OCI-LY1 (cell line): ENCODE results near the gene TNIP1.
A peak's percentile ranks its signal among the peaks of the same experiment; 100 is the strongest.

ENCODE experiments used
- H2AFZ ChIP-seq: fragments of 200-600 bp; sonication (generic), shearing (Covaris generic); 2 replicates; pipeline ENCODE4 v1.6.0; 2014; ENCODE audit warnings: antibody characterized with exemption, mild to moderate bottlenecking, low read length
- H3F3A ChIP-seq: fragments of 200-600 bp; sonication (generic), shearing (Covaris generic); 2 replicates; pipeline ENCODE4 v1.6.0; 2014; ENCODE audit warnings: mild to moderate bottlenecking, antibody characterized with exemption, low read length, moderate library complexity; ENCODE audit not compliant: insufficient read depth
- H3K27ac ChIP-seq: fragments of 200-600 bp; sonication (generic); 2 replicates; pipeline ENCODE4 v1.5.1; 2014; ENCODE audit warnings: low read length, mixed run types, mild to moderate bottlenecking, low read depth; ENCODE audit not compliant: poor library complexity, severe bottlenecking
- H3K27me3 ChIP-seq: fragments of 200-600 bp; sonication (generic); 2 replicates; pipeline ENCODE4 v1.6.0; 2014; ENCODE audit warnings: antibody characterized with exemption, mild to moderate bottlenecking, low read length, moderate library complexity; ENCODE audit not compliant: insufficient read depth
- H3K36me3 ChIP-seq: fragments of 200-600 bp; sonication (generic); 2 replicates; pipeline ENCODE4 v1.6.1; 2014; ENCODE audit warnings: mild to moderate bottlenecking, antibody characterized with exemption, low read length, moderate library complexity, mixed read lengths; ENCODE audit not compliant: insufficient read depth
- H3K4me1 ChIP-seq: fragments of 200-600 bp; sonication (generic); 2 replicates; pipeline ENCODE4 v1.5.1; 2014; ENCODE audit warnings: mild to moderate bottlenecking, low read length, moderate library complexity; ENCODE audit not compliant: insufficient read depth, severe bottlenecking
- H3K4me2 ChIP-seq: fragments of 200-600 bp; sonication (generic), shearing (Covaris generic); 2 replicates; pipeline ENCODE4 v1.6.1; 2014; ENCODE audit warnings: low read length
- H3K4me3 ChIP-seq: fragments of 200-600 bp; sonication (generic); 2 replicates; pipeline ENCODE4 v1.5.1; 2014; ENCODE audit warnings: low read length, low read depth, mild to moderate bottlenecking, mixed read lengths; ENCODE audit not compliant: poor library complexity, severe bottlenecking
- H3K79me2 ChIP-seq: fragments of 200-600 bp; shearing (Covaris generic); 2 replicates; pipeline ENCODE4 v1.6.1; 2016; ENCODE audit warnings: mixed run types, low read length, mixed read lengths; ENCODE audit not compliant: insufficient read depth
- H3K9ac ChIP-seq: fragments of 200-600 bp; sonication (generic), shearing (Covaris generic); 2 replicates; pipeline ENCODE4 v1.6.1; 2014; ENCODE audit warnings: mild to moderate bottlenecking, low read length, mixed read lengths
- H3K9me2 ChIP-seq: fragments of 200-600 bp; sonication (generic), shearing (Covaris generic); 2 replicates; pipeline ENCODE4 v1.6.1; 2014; ENCODE audit warnings: low read depth, mild to moderate bottlenecking, low read length, mixed read lengths
- H3K9me3 ChIP-seq: fragments of 200-600 bp; shearing (Covaris generic); 2 replicates; pipeline ENCODE4 v1.6.1; 2014; ENCODE audit warnings: low read length, mixed read lengths
- H4K20me1 ChIP-seq: fragments of 200-600 bp; sonication (generic), shearing (Covaris generic); 2 replicates; pipeline ENCODE4 v1.6.0; 2016; ENCODE audit warnings: mild to moderate bottlenecking, low read length; ENCODE audit not compliant: insufficient read depth
- EZH2 ChIP-seq: fragments of 200-600 bp; sonication (generic), shearing (Covaris generic); IDR thresholded peaks from 2 replicates; pipeline ENCODE4 v1.8.0; 2017; ENCODE audit warnings: borderline replicate concordance, mixed run types, mild to moderate bottlenecking, antibody characterized with exemption, low read length, moderate library complexity, mixed read lengths
- TF ChIP-seq, protein P1 (sequence below): fragments of 200-600 bp; sonication (generic), shearing (Covaris generic); IDR thresholded peaks from 2 replicates; pipeline ENCODE4 v1.5.1; 2017; ENCODE audit warnings: mild to moderate bottlenecking, antibody characterized with exemption, low read length, moderate library complexity, mixed read lengths

Gene TNIP1

DNA sequence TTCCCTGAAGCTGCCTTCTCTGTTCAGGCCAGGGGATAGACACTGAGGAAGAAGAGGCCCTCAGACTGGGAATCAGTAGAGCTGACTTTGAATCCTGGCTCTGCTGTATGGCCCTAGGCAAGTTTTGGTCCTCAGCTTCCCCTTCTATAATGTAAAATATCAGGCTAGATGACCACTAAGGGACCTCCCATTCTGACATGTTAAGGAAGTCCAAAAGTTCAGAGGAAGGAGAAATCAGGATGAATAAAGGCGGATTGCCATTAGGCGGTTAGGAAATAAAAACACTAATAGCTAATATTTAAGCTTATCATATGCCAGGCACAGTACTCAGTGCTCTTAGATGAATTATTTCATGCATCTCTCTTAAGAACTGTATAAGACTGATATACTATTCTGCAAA is 8.9 kb upstream of the TNIP1 start:
- Histone ChIP-seq H3K4me3 (no peak overlapping the region), H3K4me1 (peaks cover 52% of the 10 kb centered on the region), H3K9ac (no peak overlapping the region), H3K27me3 (no peaks in the 10 kb centered on the region), H3K79me2 (no peaks in the 10 kb centered on the region), H3K4me2 (no peak overlapping the region), H3F3A (no peaks in the 10 kb centered on the region), H4K20me1 (no peaks in the 10 kb centered on the region), H3K9me3 (no peaks in the 10 kb centered on the region), H3K36me3 (no peaks in the 10 kb centered on the region), H3K9me2 (no peaks in the 10 kb centered on the region), H3K27ac (no peak overlapping the region), H2AFZ (no peak overlapping the region)
- TF ChIP-seq EZH2: no peak
- TF ChIP-seq, protein P1, sequence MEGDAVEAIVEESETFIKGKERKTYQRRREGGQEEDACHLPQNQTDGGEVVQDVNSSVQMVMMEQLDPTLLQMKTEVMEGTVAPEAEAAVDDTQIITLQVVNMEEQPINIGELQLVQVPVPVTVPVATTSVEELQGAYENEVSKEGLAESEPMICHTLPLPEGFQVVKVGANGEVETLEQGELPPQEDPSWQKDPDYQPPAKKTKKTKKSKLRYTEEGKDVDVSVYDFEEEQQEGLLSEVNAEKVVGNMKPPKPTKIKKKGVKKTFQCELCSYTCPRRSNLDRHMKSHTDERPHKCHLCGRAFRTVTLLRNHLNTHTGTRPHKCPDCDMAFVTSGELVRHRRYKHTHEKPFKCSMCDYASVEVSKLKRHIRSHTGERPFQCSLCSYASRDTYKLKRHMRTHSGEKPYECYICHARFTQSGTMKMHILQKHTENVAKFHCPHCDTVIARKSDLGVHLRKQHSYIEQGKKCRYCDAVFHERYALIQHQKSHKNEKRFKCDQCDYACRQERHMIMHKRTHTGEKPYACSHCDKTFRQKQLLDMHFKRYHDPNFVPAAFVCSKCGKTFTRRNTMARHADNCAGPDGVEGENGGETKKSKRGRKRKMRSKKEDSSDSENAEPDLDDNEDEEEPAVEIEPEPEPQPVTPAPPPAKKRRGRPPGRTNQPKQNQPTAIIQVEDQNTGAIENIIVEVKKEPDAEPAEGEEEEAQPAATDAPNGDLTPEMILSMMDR: no peak

DNA sequence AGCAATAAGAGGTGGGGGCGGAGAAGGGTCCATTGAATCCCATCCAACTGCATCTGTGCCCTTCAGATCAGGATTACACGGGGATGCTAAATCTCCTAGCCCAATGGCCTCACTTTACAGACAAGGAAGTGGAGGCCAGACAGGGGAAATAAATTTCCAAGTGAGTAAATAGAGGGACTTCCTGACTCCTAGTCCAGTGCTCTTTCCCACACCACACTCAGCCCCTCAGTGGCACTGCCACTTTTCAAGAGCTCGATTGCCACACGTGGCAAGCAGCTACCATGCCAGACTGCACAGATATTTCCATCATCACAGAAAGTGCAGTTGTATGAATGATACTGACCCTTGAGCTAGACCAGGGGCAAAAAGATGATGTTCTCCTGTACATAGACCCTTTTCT is 8.2 kb upstream of the TNIP1 start:
- Histone ChIP-seq H3K9me3 (no peaks in the 10 kb centered on the region), H3K9me2 (no peaks in the 10 kb centered on the region), H4K20me1 (no peaks in the 10 kb centered on the region), H3K36me3 (no peaks in the 10 kb centered on the region), H3K4me1 (peaks cover 47% of the 10 kb centered on the region), H2AFZ (no peak overlapping the region), H3F3A (no peaks in the 10 kb centered on the region), H3K4me3 (no peak overlapping the region), H3K27ac (no peak overlapping the region), H3K4me2 (no peak overlapping the region), H3K9ac (no peak overlapping the region), H3K27me3 (no peaks in the 10 kb centered on the region), H3K79me2 (no peaks in the 10 kb centered on the region)
- TF ChIP-seq, protein P1: no peak
- TF ChIP-seq EZH2: no peak

DNA sequence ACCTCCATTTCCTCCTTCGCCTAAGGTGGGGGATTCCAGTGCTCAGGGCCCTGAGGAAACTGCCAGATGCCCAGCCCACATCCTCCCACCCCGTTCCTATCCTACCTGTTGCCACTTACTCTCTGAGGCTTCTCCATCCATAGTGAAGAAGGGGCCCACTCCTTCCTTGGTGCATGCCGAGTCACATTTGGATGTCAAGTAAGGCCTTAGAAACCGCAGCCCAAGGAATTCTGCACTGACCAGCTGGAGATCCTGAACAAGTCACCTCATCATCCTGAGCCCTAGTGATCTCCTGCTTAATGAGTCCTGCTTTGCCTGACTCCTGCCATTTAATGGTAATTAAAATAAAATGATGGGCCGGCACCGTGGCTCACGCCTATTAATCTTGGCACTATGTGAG is 6.7 kb upstream of the TNIP1 start:
- no peaks in the 10 kb centered on the region for H3K9me2 ChIP-seq
- H3F3A ChIP-seq: no peaks in the 10 kb centered on the region
- peak overlapping the region; percentile 61 for H3K4me3 ChIP-seq
- TF ChIP-seq, protein P1: no peak
- TF ChIP-seq EZH2: no peak
- peaks cover 46% of the 10 kb centered on the region for H3K4me1 ChIP-seq
- peak overlapping the region; percentile 67; the same call in 1 of the 2 replicates for H3K4me2 ChIP-seq
- no peaks in the 10 kb centered on the region for H3K36me3 ChIP-seq
- H4K20me1 ChIP-seq: no peaks in the 10 kb centered on the region
- H3K9ac ChIP-seq: peak overlapping the region; percentile 71; the same call in 1 of the 2 replicates
- H2AFZ ChIP-seq: no peak overlapping the region
- no peaks in the 10 kb centered on the region for H3K79me2 ChIP-seq
- H3K27me3 ChIP-seq: no peaks in the 10 kb centered on the region
- peak overlapping the region; percentile 54 for H3K27ac ChIP-seq
- H3K9me3 ChIP-seq: no peaks in the 10 kb centered on the region
